GM10266 (cell line): Measurements from ENCODE around the gene IL13RA1.
"Not testable (repeated sequence)": the region's sequence is repeated elsewhere in the genome, so short reads cannot be mapped to it uniquely, and the experiment has no call there.

Experiments
- DNase-seq: peaks from one replicate; pipeline ENCODE4 v3.0.0; 2012; ENCODE audit errors: extremely low spot score
- TF ChIP-seq, protein P1 (sequence below): IDR thresholded peaks from 2 replicates; pipeline ENCODE4 v1.5.1; 2012; ENCODE audit warnings: mild to moderate bottlenecking, low read depth; ENCODE audit not compliant: control insufficient read depth, insufficient read depth; ENCODE audit errors: missing control alignments

Gene IL13RA1

DNA sequence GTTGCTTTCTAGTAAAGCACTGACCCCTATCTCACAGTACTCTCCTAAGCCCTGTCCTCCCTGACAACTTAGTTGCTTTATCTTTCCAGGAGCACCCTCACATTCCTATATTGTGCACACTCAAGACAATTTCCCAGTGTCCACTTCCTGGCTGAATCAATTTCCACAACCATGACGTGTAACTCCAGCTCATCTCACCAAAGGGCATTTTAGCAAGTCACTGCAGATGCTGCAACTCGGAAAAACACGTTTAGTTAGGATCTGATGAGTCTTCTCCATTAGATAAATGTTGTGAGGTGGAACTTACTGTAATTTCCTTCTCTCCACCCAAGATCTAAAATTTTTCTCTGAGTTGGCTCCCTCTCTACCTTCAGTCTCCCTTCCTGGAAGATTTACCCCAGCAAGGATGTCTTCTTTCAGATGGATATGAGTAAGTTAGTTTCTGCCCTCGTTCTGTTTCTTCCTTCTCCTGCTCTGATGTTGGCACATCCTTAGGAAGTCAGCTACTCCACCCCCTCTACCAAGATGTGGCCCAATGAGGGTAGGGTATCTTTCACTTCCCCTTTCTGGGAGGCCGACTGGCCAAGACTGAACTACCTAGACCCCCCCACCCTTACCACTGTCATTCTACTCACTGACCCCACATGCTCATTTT, 28.8 kb upstream of the IL13RA1 start:
- TF ChIP-seq, protein P1, sequence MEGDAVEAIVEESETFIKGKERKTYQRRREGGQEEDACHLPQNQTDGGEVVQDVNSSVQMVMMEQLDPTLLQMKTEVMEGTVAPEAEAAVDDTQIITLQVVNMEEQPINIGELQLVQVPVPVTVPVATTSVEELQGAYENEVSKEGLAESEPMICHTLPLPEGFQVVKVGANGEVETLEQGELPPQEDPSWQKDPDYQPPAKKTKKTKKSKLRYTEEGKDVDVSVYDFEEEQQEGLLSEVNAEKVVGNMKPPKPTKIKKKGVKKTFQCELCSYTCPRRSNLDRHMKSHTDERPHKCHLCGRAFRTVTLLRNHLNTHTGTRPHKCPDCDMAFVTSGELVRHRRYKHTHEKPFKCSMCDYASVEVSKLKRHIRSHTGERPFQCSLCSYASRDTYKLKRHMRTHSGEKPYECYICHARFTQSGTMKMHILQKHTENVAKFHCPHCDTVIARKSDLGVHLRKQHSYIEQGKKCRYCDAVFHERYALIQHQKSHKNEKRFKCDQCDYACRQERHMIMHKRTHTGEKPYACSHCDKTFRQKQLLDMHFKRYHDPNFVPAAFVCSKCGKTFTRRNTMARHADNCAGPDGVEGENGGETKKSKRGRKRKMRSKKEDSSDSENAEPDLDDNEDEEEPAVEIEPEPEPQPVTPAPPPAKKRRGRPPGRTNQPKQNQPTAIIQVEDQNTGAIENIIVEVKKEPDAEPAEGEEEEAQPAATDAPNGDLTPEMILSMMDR: no peak
- no peak for DNase-seq

DNA sequence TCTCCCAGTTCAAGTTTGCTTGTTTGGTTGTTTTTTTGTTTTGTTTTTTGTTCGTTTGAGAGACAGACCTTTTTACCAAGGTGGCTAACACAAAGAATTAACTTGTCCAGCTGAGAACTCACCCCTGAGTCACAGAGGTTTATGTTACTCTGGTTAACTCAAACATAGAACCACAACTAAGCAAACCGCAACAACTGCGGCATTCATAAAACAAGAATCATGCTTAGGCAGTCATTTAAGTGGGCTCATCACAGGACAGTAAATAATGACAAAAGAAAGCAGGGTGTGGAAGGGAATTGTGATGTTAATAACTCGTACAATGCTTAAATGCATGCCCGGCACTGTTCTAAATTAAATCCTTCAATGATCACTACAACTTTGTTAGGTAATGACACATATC, 24.7 kb upstream of the IL13RA1 start:
- DNase-seq: no peak
- TF ChIP-seq, protein P1: no peak

DNA sequence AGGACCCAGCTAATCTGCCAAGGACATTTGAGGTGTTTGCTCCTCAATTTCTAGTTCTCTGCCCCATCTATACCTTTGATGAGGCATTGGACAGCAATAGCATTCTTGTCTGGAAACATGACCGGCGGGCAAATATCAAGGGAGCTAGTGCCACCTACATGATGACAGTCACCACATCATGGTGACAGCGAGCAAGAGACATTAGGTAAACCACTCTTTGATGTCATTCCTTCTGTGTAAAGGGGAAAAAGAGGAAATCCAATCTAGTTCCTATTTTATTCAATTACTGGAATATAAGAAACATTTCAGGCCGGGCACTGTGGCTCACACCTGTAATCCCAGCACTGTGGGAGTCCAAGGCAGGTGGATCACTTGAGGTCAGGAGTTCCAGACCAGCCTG, 20.7 kb upstream of the IL13RA1 start:
- DNase-seq: no peak
- TF ChIP-seq, protein P1: no peak

DNA sequence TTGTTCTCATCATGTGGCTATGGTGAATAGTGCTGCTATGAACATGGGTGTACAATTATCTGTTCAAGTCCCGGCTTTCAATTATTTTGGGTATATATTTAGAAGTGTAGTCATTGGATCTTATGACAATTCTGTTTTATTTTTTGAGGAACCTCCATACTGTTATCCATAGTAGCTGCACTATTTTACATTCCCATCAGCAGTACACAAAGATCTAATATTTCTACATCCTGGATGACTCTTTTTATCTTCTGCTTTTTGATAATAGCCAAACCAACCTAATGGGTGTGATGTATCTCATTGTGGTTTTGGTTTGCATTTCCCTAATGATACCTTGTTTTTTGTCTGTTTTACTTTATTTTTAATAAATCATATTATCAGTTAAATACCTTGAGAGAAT, 12.9 kb upstream of the IL13RA1 start:
- DNase-seq: no peak
- TF ChIP-seq, protein P1: no peak

DNA sequence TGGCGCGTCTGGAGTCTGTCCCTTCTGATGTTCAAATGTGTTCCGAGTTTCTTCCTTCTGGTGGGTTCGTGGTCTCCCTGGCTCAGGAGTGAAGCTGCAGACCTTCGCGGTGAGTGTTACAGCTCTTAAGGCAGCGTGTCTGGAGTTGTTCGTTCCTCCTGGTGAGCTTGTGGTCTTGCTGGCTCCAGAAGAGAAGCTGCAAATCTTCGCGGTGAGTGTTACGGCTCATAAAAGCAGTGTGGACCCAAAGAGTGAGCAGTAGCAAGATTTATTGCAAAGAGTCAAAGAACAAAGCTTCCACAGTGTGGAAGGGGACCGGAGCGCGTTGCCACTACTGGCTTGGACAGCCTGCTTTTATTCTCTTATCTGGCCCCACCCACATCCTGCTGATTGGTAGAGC, 11.5 kb upstream of the IL13RA1 start:
- DNase-seq: not testable (repeated sequence)

DNA sequence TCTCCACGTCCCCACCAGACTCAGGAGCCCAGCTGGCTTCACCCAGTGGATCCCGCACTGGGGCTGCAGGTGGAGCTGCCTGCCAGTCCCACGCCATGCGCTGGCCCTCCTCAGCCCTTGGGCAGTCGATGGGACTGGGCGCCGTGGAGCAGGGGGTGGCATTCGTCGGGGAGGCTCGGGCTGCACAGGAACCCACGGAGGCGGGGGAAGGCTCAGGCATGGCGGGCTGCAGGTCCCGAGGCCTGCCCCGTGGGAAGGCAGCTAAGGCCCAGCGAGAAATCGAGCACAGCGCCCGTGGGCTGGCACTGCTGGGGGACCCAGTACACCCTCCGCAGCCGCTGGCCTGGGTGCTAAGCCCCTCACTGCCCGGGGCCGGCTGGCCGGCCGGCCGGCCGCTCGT, 10.6 kb upstream of the IL13RA1 start:
- DNase-seq: not testable (repeated sequence)

DNA sequence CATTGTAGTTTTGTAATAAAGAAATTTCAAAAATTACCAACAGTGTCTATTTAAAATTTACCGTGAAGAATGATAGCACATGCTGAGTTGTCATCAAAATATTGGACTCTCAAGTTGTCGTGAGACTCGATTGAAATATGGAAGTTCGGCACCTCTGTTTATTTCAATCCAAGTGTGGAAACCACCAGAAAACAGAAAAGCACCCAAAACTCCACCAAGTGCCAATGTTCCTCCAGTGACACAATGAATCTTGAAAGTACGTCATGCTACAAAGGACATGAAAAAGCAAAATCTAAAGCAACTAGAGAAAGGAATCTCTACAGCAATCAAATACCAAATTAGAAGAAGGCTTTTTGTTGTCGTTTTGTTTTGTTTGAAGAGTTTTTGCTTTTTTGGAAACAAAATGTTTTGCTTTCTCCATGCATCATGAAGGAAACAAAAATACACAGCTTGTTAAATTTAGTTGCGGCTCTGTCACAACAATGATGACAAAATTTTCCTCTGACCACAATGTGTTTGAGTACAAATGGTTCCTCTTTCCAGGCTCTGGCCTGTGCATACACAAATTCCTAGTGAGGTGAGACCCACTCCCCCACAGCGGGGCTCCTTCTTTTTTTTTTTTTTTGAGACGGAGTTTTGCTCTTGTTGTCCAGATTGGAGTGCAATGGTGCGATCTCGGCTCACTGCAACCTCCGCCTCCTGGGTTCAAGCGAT, 9.6 kb upstream of the IL13RA1 start:
- TF ChIP-seq, protein P1: no peak
- no peak for DNase-seq

DNA sequence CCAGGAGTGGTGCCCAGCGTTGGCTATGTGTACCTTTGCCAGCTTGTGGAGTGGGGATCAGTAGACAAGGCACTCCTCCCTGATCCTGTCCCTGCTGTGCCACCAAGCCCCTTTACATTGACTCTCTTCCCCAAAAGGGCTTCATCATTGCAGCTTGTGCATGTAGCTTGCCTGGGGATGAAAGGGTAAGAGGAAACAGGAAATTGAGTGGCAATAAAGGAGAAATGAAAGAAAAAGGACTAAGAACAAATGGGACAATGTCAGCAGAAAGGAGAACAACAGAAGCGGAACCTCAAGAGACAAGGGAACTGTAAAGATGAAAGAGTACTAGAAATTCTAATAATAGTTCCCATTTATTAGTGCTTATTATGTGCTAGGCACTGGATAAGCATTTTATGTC, 8.7 kb upstream of the IL13RA1 start:
- no peak for DNase-seq
- TF ChIP-seq, protein P1: no peak
